ENCODE results near the gene BNC2. TPM values are rescaled to one million over a fixed set of nuclear protein-coding genes. Genes with fewer than 3 reads are reported as not detected.

BNC2 gene
- total RNA-seq, 1 donor from 2014 or later = 5.4 TPM

GRCh38 chr9:16784002-16784401, 86.5 kb downstream of the BNC2 start:
- Mint-ChIP-seq H3K27ac (ENCODE audit: unreplicated experiment) (no peak overlapping the region), H3K9me3 (no peaks in the 10 kb centered on the region), H3K36me3 (ENCODE audit: low read depth) (no peaks in the 10 kb centered on the region), H3K4me3 (no peak overlapping the region), H3K27me3 (ENCODE audit: low read depth) (no peaks in the 10 kb centered on the region), H3K4me1 (peaks cover 13% of the 10 kb centered on the region)
- TF ChIP-seq, protein P1, sequence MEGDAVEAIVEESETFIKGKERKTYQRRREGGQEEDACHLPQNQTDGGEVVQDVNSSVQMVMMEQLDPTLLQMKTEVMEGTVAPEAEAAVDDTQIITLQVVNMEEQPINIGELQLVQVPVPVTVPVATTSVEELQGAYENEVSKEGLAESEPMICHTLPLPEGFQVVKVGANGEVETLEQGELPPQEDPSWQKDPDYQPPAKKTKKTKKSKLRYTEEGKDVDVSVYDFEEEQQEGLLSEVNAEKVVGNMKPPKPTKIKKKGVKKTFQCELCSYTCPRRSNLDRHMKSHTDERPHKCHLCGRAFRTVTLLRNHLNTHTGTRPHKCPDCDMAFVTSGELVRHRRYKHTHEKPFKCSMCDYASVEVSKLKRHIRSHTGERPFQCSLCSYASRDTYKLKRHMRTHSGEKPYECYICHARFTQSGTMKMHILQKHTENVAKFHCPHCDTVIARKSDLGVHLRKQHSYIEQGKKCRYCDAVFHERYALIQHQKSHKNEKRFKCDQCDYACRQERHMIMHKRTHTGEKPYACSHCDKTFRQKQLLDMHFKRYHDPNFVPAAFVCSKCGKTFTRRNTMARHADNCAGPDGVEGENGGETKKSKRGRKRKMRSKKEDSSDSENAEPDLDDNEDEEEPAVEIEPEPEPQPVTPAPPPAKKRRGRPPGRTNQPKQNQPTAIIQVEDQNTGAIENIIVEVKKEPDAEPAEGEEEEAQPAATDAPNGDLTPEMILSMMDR (conservative IDR thresholded peaks at IDR 0.05) = no peak
- DNase-seq (ENCODE audit: low read depth, low spot score) = no peak

GRCh38 chr9:16782490-16782889, 88.0 kb downstream of the BNC2 start:
- Mint-ChIP-seq H3K4me3 (no peak overlapping the region), H3K27ac (ENCODE audit: unreplicated experiment) (no peak overlapping the region), H3K4me1 (peaks cover 13% of the 10 kb centered on the region), H3K36me3 (ENCODE audit: low read depth) (no peaks in the 10 kb centered on the region), H3K27me3 (ENCODE audit: low read depth) (no peaks in the 10 kb centered on the region), H3K9me3 (no peaks in the 10 kb centered on the region)
- TF ChIP-seq, protein P1 (conservative IDR thresholded peaks at IDR 0.05) = no peak
- no peak for DNase-seq (ENCODE audit: low read depth, low spot score)

- no peaks in the 10 kb centered on the region for H3K36me3 Mint-ChIP-seq (ENCODE audit: low read depth)
- H3K27me3 Mint-ChIP-seq (ENCODE audit: low read depth) = no peaks in the 10 kb centered on the region
- no peak overlapping the region for H3K4me3 Mint-ChIP-seq
- TF ChIP-seq, protein P1 (conservative IDR thresholded peaks at IDR 0.05) = no peak
- DNase-seq (ENCODE audit: low read depth, low spot score) = no peak
- no peak overlapping the region for H3K27ac Mint-ChIP-seq (ENCODE audit: unreplicated experiment)
- peaks cover 4% of the 10 kb centered on the region for H3K4me1 Mint-ChIP-seq
- H3K9me3 Mint-ChIP-seq = no peaks in the 10 kb centered on the region
These were observed 95.1 kb downstream of the BNC2 start for GRCh38 chr9:16775330-16775729.

DNA sequence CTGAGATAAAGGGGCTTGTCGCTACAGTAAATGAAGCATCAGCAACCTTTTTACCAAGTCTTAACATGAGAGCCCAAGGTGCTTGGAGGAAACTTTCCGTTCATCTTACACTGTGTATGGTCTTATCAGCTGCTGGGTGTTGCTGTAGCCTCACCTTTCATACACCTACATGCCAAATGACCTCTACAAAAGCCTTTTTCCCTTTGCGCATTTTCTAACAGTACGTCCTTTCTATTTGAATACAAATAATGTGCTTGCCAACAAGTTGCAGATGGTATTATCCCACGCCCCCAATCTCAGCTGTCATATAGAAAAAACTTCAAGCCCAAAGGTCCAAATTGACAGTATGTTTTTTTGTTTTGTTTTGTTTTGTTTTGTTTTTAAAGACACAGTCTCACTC, 96.9 kb downstream of the BNC2 start:
- H3K27me3 Mint-ChIP-seq (ENCODE audit: low read depth) = no peaks in the 10 kb centered on the region
- H3K4me1 Mint-ChIP-seq = peaks cover 4% of the 10 kb centered on the region
- DNase-seq (ENCODE audit: low read depth, low spot score) = no peak
- TF ChIP-seq, protein P1 (conservative IDR thresholded peaks at IDR 0.05) = no peak
- no peaks in the 10 kb centered on the region for H3K36me3 Mint-ChIP-seq (ENCODE audit: low read depth)
- H3K9me3 Mint-ChIP-seq = no peaks in the 10 kb centered on the region
- no peak overlapping the region for H3K4me3 Mint-ChIP-seq
- no peak overlapping the region for H3K27ac Mint-ChIP-seq (ENCODE audit: unreplicated experiment)

- Mint-ChIP-seq H3K27ac (ENCODE audit: unreplicated experiment) (no peak overlapping the region), H3K27me3 (ENCODE audit: low read depth) (no peaks in the 10 kb centered on the region), H3K36me3 (ENCODE audit: low read depth) (no peaks in the 10 kb centered on the region), H3K4me1 (peaks cover 4% of the 10 kb centered on the region), H3K4me3 (no peak overlapping the region), H3K9me3 (no peaks in the 10 kb centered on the region)
- TF ChIP-seq, protein P1 (conservative IDR thresholded peaks at IDR 0.05) = no peak
- DNase-seq (ENCODE audit: low read depth, low spot score) = no peak
These were observed 97.4 kb downstream of the BNC2 start for GRCh38 chr9:16773116-16773515.

- DNase-seq (ENCODE audit: low read depth, low spot score) = no peak
- Mint-ChIP-seq H3K4me3 (no peak overlapping the region), H3K27me3 (ENCODE audit: low read depth) (no peaks in the 10 kb centered on the region), H3K4me1 (peaks cover 11% of the 10 kb centered on the region), H3K9me3 (no peaks in the 10 kb centered on the region), H3K27ac (ENCODE audit: unreplicated experiment) (no peak overlapping the region), H3K36me3 (ENCODE audit: low read depth) (no peaks in the 10 kb centered on the region)
- TF ChIP-seq, protein P1 (conservative IDR thresholded peaks at IDR 0.05) = no peak
These were observed 99.1 kb downstream of the BNC2 start for GRCh38 chr9:16771356-16771755.
